ENCODE measurements around the gene CTSL.

CTSL gene

GRCh38 chr9:87706066-87706739 is 19.7 kb upstream of the CTSL start:
- no peak for DNase-seq (ENCODE audit: low read depth)
- no peak overlapping the region for H3K4me3 ChIP-seq (ENCODE audit: low read depth, low read length)
- no peak for TF ChIP-seq CTCF (IDR thresholded peaks at IDR 0.05; ENCODE audit: low read depth, low read length, missing control alignments)
- in situ Hi-C loops (cut with HindIII; ENCODE audit: low sequenced_read_pairs), result no loop called here

- TF ChIP-seq CTCF (IDR thresholded peaks at IDR 0.05; ENCODE audit: low read depth, low read length, missing control alignments), result no peak
- DNase-seq (ENCODE audit: low read depth), result no peak
- in situ Hi-C loops (cut with HindIII; ENCODE audit: low sequenced_read_pairs), result no loop called here
- no peak overlapping the region for H3K4me3 ChIP-seq (ENCODE audit: low read depth, low read length)
Observed at GRCh38 chr9:87707805-87708506, 18.0 kb upstream of the CTSL start.

GRCh38 chr9:87708546-87708945 is 17.4 kb upstream of the CTSL start:
- in situ Hi-C loops (cut with HindIII; ENCODE audit: low sequenced_read_pairs), result no loop called here
- no peak for TF ChIP-seq CTCF (IDR thresholded peaks at IDR 0.05; ENCODE audit: low read depth, low read length, missing control alignments)
- DNase-seq (ENCODE audit: low read depth), result no peak
- H3K4me3 ChIP-seq (ENCODE audit: low read depth, low read length), result no peak overlapping the region

GRCh38 chr9:87708986-87709728 is 16.8 kb upstream of the CTSL start:
- no peak for TF ChIP-seq CTCF (IDR thresholded peaks at IDR 0.05; ENCODE audit: low read depth, low read length, missing control alignments)
- in situ Hi-C loops (cut with HindIII; ENCODE audit: low sequenced_read_pairs), result no loop called here
- DNase-seq (ENCODE audit: low read depth), result no peak
- H3K4me3 ChIP-seq (ENCODE audit: low read depth, low read length), result no peak overlapping the region

GRCh38 chr9:87710443-87710842 is 15.5 kb upstream of the CTSL start:
- DNase-seq (ENCODE audit: low read depth), result no peak
- no peak overlapping the region for H3K4me3 ChIP-seq (ENCODE audit: low read depth, low read length)
- in situ Hi-C loops (cut with HindIII; ENCODE audit: low sequenced_read_pairs), result no loop called here
- no peak for TF ChIP-seq CTCF (IDR thresholded peaks at IDR 0.05; ENCODE audit: low read depth, low read length, missing control alignments)

GRCh38 chr9:87711857-87712800 is 13.8 kb upstream of the CTSL start:
- TF ChIP-seq CTCF (IDR thresholded peaks at IDR 0.05; ENCODE audit: low read depth, low read length, missing control alignments), result no peak
- DNase-seq (ENCODE audit: low read depth), result no peak
- in situ Hi-C loops (cut with HindIII; ENCODE audit: low sequenced_read_pairs), result no loop called here

More at GRCh38 chr9:87711857-87712800, 13.8 kb upstream of the CTSL start:
- no peak overlapping the region for H3K4me3 ChIP-seq (ENCODE audit: low read depth, low read length)

All from astrocyte of the cerebellum (primary cell).